Ramos (cell line): ENCODE measurements around the gene SLC34A3.

Experiments used
- in situ Hi-C: fragments of 300-500 bp; cut with MboI; formaldehyde crosslinking; loops from one replicate; pipeline ENCODE4 v1.14.3; 2022; ENCODE audit warnings: low sequenced_read_pairs; ENCODE audit not compliant: unreplicated experiment

SLC34A3 gene

GRCh38 chr9:137194909-137195308 lies 35.8 kb upstream of the SLC34A3 start:
- in situ Hi-C loops, result no loop called here

GRCh38 chr9:137195525-137196220 lies 35.0 kb upstream of the SLC34A3 start:
- in situ Hi-C loops, result no loop called here

GRCh38 chr9:137198051-137198901 lies 32.4 kb upstream of the SLC34A3 start:
- in situ Hi-C loops, result no loop called here

GRCh38 chr9:137198902-137199283 lies 31.8 kb upstream of the SLC34A3 start:
- in situ Hi-C loops, result no loop called here

GRCh38 chr9:137199411-137200121 lies 31.1 kb upstream of the SLC34A3 start:
- in situ Hi-C loops, result no loop called here

GRCh38 chr9:137200311-137201204 lies 30.1 kb upstream of the SLC34A3 start, which contains the start of gene TPRN:
Gene TPRN, minus strand, starts transcription at chr9:137200741. Its CDS starts 30 bp downstream, at chr9:137200711.
- in situ Hi-C loops, result no loop called here

GRCh38 chr9:137201205-137201868 lies 29.4 kb upstream of the SLC34A3 start:
- in situ Hi-C loops, result no loop called here

GRCh38 chr9:137202966-137203365 lies 27.7 kb upstream of the SLC34A3 start:
- in situ Hi-C loops, result no loop called here

- in situ Hi-C loops, result no loop called here
Measured at GRCh38 chr9:137204731-137205125, 26.0 kb upstream of the SLC34A3 start.

GRCh38 chr9:137205126-137206069 lies 25.3 kb upstream of the SLC34A3 start, which contains the start of the genes NDOR1 and TMEM203:
Gene NDOR1, plus strand, starts transcription at chr9:137205700. Its CDS starts 78 bp downstream, at chr9:137205778.
Gene TMEM203, minus strand, starts transcription at chr9:137205648. Its CDS starts 234 bp downstream, at chr9:137205414.
- in situ Hi-C loops, result no loop called here

GRCh38 chr9:137206602-137207001 lies 24.1 kb upstream of the SLC34A3 start:
- in situ Hi-C loops, result no loop called here

- in situ Hi-C loops, result no loop called here
Measured at GRCh38 chr9:137211532-137211931, 19.2 kb upstream of the SLC34A3 start.

- in situ Hi-C loops, result no loop called here
Measured at GRCh38 chr9:137212520-137212919, 18.2 kb upstream of the SLC34A3 start.

- in situ Hi-C loops, result no loop called here
Measured at GRCh38 chr9:137213160-137214060, 17.3 kb upstream of the SLC34A3 start.

GRCh38 chr9:137214620-137215019 lies 16.1 kb upstream of the SLC34A3 start:
- in situ Hi-C loops, result no loop called here

- in situ Hi-C loops, result no loop called here
Measured at GRCh38 chr9:137215196-137215986, 15.3 kb upstream of the SLC34A3 start.
